ENCODE data around the gene GLDN. TPM values are rescaled to one million over a fixed set of nuclear protein-coding genes. Genes with fewer than 3 reads are reported as not detected.

GLDN gene
- total RNA-seq, 1 donor from 2014 or later, result not detected

- H3K4me1 Mint-ChIP-seq (ENCODE audit: unreplicated experiment), result no peaks in the 10 kb centered on the region
- H3K27me3 Mint-ChIP-seq (ENCODE audit: unreplicated experiment), result peaks cover 39% of the 10 kb centered on the region
- H3K4me3 Mint-ChIP-seq (ENCODE audit: unreplicated experiment), result no peak overlapping the region
- H3K9me3 Mint-ChIP-seq (ENCODE audit: unreplicated experiment), result no peaks in the 10 kb centered on the region
- H3K27ac Mint-ChIP-seq (ENCODE audit: unreplicated experiment), result no peak overlapping the region
- no peak for DNase-seq (ENCODE audit: extremely low spot score, unreplicated experiment)
- no peaks in the 10 kb centered on the region for H3K36me3 Mint-ChIP-seq (ENCODE audit: unreplicated experiment)
- TF ChIP-seq CTCF (IDR thresholded peaks at IDR 0.05), result no peak
Observed at GRCh38 chr15:51312166-51313073, 29.0 kb upstream of the GLDN start.

DNA sequence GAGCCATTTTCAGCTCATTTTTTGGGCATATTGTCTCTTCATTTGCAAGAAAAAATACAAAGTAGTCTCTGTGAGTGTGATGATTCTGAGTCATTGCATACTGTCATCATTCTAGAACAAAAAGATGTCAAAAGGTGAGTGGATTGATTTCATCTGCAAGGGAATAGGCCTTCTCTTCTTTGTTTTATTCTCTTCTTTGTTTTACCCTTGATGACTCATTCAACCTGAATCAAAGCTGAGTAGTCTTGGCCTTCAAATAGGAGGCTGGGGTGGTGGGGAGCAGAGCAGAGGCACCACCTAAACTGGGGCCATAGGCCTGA lies 28.4 kb upstream of the GLDN start:
- H3K4me3 Mint-ChIP-seq (ENCODE audit: unreplicated experiment), result no peak overlapping the region
- no peaks in the 10 kb centered on the region for H3K9me3 Mint-ChIP-seq (ENCODE audit: unreplicated experiment)
- H3K36me3 Mint-ChIP-seq (ENCODE audit: unreplicated experiment), result no peaks in the 10 kb centered on the region
- no peak for DNase-seq (ENCODE audit: extremely low spot score, unreplicated experiment)
- no peak overlapping the region for H3K27ac Mint-ChIP-seq (ENCODE audit: unreplicated experiment)
- H3K4me1 Mint-ChIP-seq (ENCODE audit: unreplicated experiment), result no peaks in the 10 kb centered on the region
- TF ChIP-seq CTCF (IDR thresholded peaks at IDR 0.05), result no peak
- H3K27me3 Mint-ChIP-seq (ENCODE audit: unreplicated experiment), result peaks cover 34% of the 10 kb centered on the region

DNA sequence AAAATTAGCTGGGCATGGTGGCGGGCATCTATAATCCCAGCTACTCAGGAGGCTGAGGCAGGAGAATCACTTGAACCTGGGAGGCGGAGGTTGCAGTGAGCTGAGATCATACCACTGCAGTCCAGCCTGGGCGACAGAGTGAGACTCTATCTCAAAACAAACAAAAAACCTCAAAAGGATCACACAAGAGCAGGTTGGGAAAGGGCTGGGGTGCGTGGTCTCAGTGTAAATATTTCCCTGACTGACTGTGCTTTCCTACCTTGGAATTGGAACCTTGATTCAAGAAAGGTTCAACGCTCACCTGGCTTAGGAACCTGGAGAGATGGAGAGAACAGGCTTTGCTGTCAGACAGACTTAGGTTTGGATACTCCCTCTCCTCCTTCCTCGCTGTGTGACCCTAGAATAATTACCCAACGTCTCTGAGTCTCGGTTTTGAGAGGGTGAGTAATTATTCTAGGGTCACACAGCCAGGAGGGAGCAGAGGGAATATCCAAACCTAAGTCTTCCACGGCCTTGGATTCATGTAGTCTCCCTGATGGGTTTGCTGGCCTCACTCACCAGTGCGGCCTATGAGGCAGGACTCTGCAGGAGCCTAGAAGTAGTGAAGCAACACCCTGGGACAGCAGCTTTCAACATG lies 27.7 kb upstream of the GLDN start:
- Mint-ChIP-seq H3K4me1 (ENCODE audit: unreplicated experiment) (no peaks in the 10 kb centered on the region), H3K27me3 (ENCODE audit: unreplicated experiment) (peaks cover 29% of the 10 kb centered on the region), H3K4me3 (ENCODE audit: unreplicated experiment) (no peak overlapping the region), H3K9me3 (ENCODE audit: unreplicated experiment) (no peaks in the 10 kb centered on the region), H3K27ac (ENCODE audit: unreplicated experiment) (no peak overlapping the region), H3K36me3 (ENCODE audit: unreplicated experiment) (no peaks in the 10 kb centered on the region)
- no peak for TF ChIP-seq CTCF (IDR thresholded peaks at IDR 0.05)
- DNase-seq (ENCODE audit: extremely low spot score, unreplicated experiment), result no peak

DNA sequence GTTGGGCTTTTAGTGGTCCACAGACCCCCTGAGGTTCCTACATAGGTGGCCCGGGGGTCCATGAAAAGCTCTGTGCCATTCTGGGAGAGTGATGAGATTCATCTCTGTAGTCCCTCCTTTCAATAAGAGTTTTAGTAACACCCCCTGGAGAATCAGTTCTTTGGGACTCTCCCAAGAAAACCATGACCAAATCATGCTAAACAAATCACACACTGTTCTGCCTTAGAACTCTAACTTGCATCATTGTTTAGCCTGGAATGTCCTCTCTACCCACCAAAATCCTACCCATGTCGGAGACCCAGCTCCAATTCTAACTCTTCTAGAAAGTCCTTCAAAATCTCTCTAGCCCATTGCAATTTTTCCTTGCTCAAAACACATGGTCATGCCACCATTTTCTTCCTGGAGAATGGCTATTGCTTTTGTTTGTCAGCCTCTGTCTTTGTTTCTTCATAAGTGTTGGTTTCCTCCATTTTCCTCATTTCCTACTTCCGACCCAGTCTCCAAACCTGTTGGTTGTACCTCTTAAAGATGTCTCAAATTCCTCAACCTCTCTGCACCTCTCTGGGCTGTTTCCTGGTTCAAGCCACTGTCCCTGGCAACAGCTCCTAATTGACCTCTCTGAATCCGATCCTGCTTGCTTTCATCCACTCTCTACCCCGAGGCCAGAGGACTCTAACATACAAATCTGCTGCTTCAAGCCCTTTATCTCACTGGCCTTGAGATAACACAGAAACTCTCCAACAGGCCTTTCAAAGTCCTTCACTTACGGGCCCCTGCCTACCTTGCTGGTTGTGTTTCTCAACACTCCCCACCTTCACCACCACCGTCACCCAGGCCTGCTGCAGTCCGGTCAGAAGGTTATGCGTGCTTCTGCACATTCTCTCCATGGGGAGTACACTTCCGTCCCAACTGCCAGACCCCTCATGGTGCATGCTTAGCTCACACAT lies 26.8 kb upstream of the GLDN start:
- no peak for DNase-seq (ENCODE audit: extremely low spot score, unreplicated experiment)
- H3K27ac Mint-ChIP-seq (ENCODE audit: unreplicated experiment), result no peak overlapping the region

More for the DNA sequence above, 26.8 kb upstream of the GLDN start:
- H3K4me3 Mint-ChIP-seq (ENCODE audit: unreplicated experiment), result no peak overlapping the region
- H3K27me3 Mint-ChIP-seq (ENCODE audit: unreplicated experiment), result peaks cover 33% of the 10 kb centered on the region
- H3K9me3 Mint-ChIP-seq (ENCODE audit: unreplicated experiment), result no peaks in the 10 kb centered on the region
- no peaks in the 10 kb centered on the region for H3K4me1 Mint-ChIP-seq (ENCODE audit: unreplicated experiment)
- TF ChIP-seq CTCF (IDR thresholded peaks at IDR 0.05), result no peak
- H3K36me3 Mint-ChIP-seq (ENCODE audit: unreplicated experiment), result no peaks in the 10 kb centered on the region

Data from osteocyte (in vitro differentiated cells).